Epidermal melanocyte (primary cell): ENCODE measurements around the gene INPP5B.

ENCODE experiments used
- DNase-seq: peaks from one replicate; pipeline ENCODE4 v3.0.0; 2011; ENCODE audit warnings: low spot score; ENCODE audit not compliant: insufficient read length

Gene INPP5B

DNA sequence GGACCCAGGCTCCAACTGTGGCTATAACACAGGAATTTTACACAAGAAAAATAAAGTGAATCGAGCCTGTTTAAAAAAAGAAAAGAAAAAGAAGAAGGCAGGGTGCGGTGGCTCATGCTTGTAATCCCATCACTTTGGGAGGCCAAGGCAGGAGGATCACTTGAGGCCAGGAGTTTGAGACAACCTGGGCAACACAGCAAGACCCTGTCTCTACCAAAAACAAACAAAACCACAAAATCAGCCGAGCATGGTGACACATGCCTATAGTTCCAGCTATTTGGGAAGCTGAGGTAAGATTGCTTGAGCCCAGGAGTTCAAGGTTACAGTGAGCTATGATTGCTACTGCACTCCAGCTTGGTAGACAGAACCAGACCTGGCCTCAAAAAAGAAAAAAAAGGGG lies 105.2 kb downstream of the INPP5B start:
- no peak for DNase-seq

DNA sequence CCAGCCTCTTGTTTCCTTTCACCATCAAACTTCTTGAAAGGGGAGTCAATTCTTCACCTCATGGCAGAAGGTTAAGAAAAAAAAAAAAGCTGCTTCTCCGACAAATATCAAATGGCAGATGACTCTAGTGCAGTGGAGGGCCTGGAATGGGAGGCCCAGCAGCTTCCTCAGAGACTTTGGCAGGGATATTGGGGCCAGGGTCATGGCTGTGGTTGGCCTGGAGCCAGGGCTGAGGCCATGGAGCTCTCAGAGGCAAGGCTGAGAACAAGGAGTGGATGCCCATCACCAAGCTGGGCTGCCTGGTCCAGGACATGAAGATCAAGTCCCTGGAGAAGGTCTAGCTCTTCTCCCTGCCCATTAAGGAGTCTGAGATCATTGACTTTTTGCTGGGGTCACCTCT lies 106.1 kb downstream of the INPP5B start:
- DNase-seq: no peak

DNA sequence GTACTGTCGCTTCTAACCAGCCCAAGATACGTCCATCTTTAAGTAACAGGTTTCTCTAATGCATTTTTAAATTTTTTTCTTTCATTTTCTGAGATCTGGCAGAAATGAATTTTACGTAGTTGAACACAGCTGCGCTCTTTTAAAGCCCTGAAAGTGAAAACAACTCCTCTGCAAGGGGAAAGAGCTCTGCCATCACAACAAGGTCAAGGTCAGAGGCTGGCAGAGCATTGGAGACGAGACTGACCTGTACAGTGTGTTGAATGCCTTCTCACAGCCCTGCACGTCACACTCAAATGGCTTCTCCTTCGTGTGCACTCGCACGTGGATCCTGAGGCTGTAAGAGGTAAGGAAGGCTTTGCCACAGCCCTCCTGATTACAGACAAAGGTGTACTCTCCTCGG lies 107.2 kb downstream of the INPP5B start:
- DNase-seq: no peak

DNA sequence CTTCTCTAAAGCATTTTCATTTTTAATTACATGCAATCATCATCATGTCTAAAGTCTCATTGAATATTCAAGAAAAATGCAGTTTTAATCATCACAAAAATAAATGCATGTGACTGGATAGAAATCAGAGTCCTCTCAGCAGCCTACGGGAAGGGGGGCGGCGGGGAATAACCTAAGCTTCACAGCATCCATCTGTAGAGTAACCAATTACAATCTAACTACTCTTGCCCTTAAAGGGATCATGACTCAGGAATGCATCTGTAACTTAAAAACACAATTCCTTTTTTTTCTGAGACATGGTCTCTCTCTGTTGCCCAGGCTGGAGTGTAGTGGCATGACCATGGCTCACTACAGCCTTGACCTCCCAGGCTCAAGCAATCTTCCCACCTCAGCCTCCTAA lies 110.1 kb downstream of the INPP5B start:
- DNase-seq: no peak

DNA sequence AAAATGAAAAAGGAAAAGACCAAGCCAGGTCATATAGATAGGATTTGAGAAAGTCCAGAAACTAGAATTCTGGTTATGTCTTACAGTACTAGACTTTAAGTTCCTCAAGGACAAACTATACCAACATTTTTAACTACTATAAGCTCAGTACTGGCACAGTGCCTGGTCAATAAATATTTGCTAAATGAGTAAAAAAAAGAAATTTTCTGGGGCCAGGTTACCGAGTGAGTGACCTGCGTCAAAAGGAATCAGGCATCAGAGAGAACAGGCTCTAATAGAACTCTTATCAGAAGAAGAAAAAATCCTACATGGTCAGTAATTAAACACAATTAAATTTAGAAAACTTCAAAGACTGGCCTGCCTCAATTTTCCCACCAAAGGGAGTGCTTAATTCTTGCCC lies 115.0 kb downstream of the INPP5B start:
- DNase-seq: no peak

DNA sequence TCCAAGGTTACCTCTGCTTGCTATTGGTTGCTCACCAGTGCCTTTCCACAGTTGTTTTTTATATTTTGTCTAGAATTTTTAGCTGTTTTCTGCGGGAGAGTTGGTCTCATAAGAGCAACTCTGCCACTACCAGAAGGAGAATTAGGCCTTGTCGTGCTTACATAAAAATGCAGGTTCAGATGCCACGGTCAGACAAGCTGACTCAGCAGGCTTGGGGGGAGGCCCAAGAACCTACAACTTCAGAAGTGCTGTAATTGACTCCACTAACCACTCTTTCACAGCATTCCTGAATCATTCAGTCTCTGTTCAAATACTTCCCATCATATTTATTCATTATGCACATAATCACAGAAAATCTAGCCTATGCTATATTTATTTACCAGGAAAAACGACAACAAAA lies 115.7 kb downstream of the INPP5B start:
- DNase-seq: no peak

DNA sequence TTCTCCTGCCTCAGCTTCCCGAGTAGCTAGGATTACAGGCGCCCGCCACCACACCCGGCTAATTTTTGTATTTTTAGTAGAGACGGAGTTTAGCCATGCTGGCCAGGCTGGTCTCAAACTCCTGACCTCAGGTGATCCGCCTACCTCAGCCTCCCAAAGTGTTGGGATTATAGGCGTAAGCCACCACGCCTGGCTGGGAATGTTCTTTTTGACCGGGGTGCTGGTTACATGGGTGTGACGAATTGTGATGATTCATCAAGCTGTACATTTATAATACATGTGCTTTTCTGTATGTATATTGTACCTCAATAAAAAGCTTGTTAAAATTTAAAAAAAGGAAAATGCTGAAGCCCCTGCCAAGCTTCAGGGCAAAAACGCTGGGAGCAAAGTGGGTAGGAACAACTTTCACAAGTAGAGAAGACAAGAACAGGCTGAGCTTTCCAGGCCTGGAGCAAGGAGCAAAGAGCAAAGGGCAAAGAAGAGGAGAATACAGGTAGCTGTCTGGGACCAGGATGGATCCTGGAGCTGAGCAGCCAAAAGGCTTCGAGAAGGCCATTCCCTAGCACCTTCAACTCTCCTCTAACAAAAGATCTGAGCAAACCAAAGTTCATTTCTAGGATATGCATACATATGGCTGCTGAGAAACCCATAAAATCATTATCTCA lies 118.3 kb downstream of the INPP5B start:
- no peak for DNase-seq

DNA sequence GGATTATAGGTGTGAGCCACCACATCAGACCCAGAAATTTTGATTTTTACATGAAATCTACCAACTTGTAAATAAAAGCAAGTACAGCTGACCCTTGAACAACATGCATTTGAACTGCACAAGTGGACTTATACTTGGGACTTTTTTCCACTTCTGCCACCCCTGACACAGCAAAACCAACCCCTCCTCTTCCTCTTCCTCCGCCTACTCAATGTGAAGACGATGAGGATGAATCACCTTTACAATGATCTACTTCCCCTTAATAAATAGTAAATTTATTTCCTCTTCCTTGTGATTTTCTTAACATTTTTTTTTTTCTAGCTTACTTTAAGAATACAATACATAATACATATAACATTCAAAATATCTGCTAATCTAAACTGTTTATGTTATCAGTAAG lies 121.3 kb downstream of the INPP5B start:
- DNase-seq: no peak

DNA sequence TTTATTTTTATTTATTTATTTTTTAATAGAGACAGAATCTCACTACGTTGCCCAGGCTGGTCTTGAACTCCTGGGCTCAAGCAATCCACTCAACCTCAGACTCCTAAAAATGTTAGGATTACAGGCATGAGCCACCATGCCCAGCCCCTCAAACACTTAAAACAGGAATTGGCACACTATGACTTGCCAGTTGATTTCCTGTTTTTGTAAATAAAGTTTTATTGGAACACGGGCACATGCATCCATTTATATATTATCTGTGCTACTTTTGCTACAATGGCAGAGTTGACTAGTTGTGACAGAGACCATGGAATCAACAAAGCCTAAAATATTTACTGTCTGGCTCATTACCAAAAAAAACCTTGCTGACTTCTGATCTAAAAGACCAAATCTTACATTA lies 122.9 kb downstream of the INPP5B start:
- DNase-seq: no peak

DNA sequence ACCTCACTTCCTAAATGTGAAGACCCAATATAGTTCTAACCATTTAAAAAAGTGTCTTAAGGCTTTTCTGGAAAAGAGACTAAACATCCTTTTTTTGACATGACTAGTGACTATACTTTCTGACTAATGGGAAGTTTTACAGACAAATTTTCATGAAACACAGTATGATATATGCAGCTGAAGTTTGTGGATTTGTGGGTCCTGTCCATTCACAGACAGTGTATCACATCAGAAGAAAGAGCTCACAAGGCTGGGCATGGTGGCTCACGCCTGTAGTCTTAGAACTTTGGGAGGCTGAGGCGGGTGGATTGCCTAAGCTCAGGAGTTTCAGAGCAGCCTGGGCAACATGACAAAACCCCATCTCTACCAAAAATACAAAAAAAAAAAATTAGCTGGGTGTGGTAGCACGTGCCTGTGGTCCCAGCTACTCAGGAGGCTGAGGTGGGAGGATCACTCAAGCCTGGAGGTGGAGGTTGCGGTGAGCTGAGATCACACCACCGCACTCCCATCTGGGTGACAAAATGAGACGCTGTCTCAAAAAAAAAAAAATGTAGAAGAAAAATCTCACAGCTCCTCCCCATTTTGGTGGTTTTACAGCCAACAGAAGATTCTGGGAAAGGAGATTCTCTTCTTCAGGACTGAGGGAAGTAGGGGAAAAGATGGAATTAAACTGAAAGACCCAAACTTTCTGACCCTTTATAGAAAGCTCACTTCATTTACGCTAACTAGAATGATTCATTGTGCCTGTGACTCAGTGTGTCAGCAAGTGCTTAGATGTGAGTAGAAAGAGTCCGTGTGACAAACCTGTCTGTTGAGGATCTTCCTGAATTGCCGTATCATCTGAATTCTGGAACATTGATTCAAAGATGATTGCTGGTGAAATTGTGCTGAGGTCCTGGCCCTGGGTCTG lies 123.7 kb downstream of the INPP5B start:
- DNase-seq: no peak

DNA sequence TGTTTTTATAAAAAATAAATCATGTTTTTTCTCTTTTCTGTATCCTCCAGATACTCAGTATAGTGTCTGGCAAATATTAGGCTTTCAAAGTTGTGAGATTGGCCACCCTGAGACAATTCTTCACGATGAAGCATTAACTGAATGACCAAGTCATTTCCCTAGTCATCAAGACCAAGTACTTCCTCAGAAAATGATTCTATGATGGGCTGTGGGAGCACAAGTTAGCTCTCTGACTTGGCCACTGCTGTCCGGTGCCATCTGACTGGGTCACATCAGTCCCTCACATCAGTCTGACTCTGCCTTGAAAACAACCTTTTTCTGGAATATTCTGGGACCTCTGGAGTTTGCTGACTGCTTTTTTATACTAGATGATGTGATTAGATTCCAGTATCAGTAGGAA lies 125.4 kb downstream of the INPP5B start:
- no peak for DNase-seq

DNA sequence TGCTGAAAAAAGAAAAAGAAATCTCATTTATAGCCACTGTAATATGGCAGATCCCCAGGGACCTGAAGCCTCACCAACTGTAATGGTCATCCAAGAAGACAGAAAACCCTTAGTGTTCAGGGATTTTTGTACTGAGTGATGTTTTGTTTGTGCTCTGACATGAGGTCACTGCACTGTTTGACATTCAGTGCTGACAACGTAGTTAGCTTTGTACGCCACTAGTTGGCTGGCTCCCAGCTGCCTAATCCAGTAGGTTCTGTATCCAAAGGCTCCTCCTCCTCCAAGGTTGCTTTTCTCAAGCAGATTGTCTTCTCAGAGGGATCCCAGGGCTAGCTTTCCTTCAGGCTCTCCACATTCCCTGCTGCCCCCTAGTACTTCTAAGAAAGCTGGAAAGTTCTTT lies 129.4 kb downstream of the INPP5B start:
- no peak for DNase-seq

DNA sequence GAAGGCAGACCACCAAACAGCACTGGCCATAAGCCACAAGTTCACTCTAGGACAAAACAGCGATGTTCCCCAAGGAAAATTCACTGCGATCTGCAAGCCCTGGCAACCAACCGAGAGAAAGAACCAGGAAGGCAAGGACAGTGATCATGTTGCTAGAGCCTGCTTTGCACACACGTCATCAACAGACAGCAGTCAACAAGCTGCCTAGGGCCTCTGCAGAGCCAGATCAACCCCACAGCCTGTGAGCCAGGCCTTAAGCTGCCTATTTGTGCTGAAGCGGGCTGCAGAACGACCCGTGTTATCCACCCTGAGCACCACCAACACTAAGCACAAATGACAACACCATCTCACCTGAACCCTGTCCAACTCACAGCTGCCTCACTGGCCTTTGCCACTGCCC lies 132.6 kb downstream of the INPP5B start:
- DNase-seq: no peak

DNA sequence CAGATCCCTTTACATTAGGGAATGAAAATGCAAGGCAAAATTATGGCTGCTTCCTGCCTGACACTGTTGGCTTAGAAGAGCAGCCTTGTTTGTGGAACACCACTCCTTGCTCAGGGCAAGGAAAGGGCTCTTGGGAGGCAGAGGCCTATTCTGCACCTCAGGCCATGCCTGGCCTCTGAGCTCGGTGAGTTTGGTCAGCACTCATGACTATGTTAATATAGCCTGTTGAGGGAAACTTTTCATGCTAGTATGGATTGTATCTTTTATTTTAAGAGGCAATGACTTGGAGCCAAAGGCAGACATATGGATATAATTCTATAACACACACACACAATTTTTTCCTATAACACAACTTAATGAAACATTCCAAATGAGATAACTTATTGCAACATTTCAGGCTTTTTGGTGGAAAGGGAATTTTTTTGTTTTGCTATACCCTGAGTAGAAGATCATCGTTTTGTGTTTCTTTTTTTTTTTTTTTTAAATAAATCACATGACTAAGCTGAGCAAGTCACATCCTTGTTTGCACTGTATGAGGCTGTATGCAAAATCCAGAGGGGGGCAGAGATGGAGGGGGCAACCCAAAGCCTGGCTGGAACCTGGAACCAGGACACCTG lies 133.2 kb downstream of the INPP5B start:
- no peak for DNase-seq

DNA sequence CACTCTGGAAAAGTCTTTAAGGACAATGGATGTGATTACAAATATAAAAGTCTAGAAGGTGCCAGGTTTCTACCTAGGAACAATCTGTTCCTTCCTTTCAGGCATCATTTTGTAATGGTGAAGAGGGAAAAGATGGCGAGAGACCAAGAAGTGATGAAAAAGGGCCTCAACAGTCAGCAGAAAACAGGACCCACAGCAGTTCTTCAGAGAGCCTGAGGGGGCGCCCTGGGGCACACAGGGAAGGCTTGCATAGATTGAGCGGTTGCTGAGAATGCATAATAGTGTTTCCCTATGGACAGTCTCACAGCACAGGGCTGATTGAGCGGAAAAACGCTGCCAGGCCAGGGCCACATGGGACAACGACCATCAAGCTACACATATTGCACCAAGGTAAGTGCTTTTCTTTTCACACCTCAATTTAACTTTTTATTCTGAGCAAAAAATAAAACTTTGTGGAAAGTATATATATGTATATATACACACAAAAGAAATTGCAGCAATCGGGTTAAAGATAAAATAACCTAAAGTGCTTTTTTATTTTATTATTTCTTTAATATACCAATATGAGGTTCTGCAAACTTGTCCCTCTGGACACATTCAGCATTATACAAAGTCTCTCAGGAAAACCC lies 135.7 kb downstream of the INPP5B start:
- no peak for DNase-seq
